Body of pancreas (tissue), 4 donors: ENCODE results near the gene HYAL1.

Source experiments
- POLR2A ChIP-seq, 3 donors: fragments of 450-650 bp; IDR thresholded peaks; one replicate each; pipeline ENCODE4 v1.6.1; 2016; ENCODE audit warnings: antibody characterized with exemption in 3 of 3, mild to moderate bottlenecking in 2 of 3
- TF ChIP-seq, protein P1 (sequence below), 7 experiments: fragments of 450-650 bp in 4 of 7; fragments of 200-600 bp in 3 of 7; sonication (generic) in 3 of 7; IDR thresholded peaks; one replicate each; pipeline ENCODE4 v1.5.1; 2016 to 2019; ENCODE audit warnings: antibody characterized with exemption in 7 of 7

DNA sequence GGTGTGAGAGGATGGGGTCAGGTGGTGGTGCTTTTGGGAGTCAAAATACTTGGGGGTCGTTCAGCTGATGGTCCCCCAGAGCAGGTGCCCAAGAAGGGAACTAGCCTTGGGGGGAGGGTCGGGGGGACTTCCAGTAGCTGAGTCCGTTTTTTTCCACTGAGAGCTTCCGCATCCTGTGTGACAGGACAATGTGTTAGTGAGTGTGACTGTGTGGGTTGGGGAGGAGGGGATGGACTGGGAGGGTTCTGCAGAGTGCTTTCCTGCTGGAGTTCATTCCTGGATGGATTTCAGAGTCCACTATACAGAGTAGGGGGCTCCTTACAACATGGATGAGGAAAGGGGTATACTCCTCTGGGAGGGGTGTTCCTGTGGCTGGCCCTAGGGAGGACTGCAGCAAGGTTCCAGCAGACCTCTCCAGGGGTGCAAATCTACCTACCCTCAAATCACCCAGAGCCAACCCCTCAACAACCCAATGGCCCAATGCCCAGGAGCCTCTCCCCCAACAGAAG lies 19.8 kb upstream of the HYAL1 start:
- TF ChIP-seq, protein P1, sequence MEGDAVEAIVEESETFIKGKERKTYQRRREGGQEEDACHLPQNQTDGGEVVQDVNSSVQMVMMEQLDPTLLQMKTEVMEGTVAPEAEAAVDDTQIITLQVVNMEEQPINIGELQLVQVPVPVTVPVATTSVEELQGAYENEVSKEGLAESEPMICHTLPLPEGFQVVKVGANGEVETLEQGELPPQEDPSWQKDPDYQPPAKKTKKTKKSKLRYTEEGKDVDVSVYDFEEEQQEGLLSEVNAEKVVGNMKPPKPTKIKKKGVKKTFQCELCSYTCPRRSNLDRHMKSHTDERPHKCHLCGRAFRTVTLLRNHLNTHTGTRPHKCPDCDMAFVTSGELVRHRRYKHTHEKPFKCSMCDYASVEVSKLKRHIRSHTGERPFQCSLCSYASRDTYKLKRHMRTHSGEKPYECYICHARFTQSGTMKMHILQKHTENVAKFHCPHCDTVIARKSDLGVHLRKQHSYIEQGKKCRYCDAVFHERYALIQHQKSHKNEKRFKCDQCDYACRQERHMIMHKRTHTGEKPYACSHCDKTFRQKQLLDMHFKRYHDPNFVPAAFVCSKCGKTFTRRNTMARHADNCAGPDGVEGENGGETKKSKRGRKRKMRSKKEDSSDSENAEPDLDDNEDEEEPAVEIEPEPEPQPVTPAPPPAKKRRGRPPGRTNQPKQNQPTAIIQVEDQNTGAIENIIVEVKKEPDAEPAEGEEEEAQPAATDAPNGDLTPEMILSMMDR (IDR thresholded peaks at IDR 0.05): no peak
- no peak for TF ChIP-seq POLR2A (IDR thresholded peaks at IDR 0.05)
